ENCODE results near the gene ENTPD5. TPM values are rescaled to one million over a fixed set of nuclear protein-coding genes. Genes with fewer than 3 reads are reported as not detected.

ENTPD5 gene
- polyA plus RNA-seq, 1 of the 3 experiments (the other 2 are of a cell fraction), result 5.5 TPM

DNA sequence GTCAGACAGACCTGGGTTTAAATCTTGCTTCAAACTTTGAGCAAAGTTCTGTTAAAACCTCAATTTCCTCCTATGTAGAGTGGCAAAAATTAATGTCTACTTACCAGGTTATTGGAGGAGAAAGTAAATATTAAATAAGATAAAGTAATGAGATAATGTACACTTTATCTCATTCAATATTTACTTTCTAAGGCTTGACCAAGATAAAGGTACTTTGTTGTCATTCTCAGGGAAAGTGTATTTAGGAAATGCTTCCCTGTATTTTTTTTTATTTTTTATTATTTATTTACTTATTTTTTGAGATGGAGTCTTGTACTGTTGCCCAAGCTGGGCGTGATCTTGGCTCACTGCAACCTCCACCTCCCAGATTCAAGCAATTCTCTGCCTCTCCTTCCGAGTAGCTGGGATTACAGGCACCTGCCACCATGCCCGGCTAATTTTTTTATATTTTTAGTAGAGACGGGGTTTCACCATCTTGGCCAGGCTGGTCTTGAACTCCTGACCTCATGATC is 73.9 kb downstream of the ENTPD5 start:
- TF ChIP-seq CHD2 (IDR thresholded peaks at IDR 0.05; ENCODE audit: low read length, partially characterized antibody) (no peak), TEAD4 (IDR thresholded peaks at IDR 0.05; ENCODE audit: borderline replicate concordance, insufficient read depth) (no peak), POLR2AphosphoS5 (IDR thresholded peaks at IDR 0.05; ENCODE audit: low read depth, low read length) (no peak), FOXJ3 (CRISPR knock-in tag; IDR thresholded peaks at IDR 0.05) (no peak), TCF12 (IDR thresholded peaks at IDR 0.05) (no peak), REST (IDR thresholded peaks at IDR 0.05; ENCODE audit: low read depth, low read length) (no peak), GATA2 (CRISPR knock-in tag; IDR thresholded peaks at IDR 0.05) (no peak), EZH2phosphoT487 (IDR thresholded peaks at IDR 0.05; ENCODE audit: borderline replicate concordance, low read depth) (no peak), ELF1 (IDR thresholded peaks at IDR 0.05) (no peak), MEF2A (IDR thresholded peaks at IDR 0.05; ENCODE audit: borderline replicate concordance, low read depth) (no peak)
- TF ChIP-seq, protein P1, sequence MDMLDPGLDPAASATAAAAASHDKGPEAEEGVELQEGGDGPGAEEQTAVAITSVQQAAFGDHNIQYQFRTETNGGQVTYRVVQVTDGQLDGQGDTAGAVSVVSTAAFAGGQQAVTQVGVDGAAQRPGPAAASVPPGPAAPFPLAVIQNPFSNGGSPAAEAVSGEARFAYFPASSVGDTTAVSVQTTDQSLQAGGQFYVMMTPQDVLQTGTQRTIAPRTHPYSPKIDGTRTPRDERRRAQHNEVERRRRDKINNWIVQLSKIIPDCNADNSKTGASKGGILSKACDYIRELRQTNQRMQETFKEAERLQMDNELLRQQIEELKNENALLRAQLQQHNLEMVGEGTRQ (IDR thresholded peaks at IDR 0.05; ENCODE audit: borderline replicate concordance, low read depth, low read length), result no peak
- DNase-seq, result no peak
- POLR2A ChIA-PET, result no interaction called here
- CTCF ChIA-PET, result interaction anchor here (1.3 to 1.5 kb wide), 2 partner anchors 36 to 233 kb away, joined by 3 read pairs; no protein-coding TSS in a partner anchor
- 77% methylated on average over 4 of the region's 4 CpGs for WGBS (ENCODE audit: low lambda C conversion rate)
- Histone ChIP-seq H3K9ac (no peak overlapping the region), H3K27me3 (ENCODE audit: insufficient read depth) (no peaks in the 10 kb centered on the region), H3K79me2 (ENCODE audit: insufficient read depth) (no peaks in the 10 kb centered on the region), H3K9me3 (no peaks in the 10 kb centered on the region), H3K4me2 (no peak overlapping the region), H2AFZ (ENCODE audit: low read depth) (no peak overlapping the region), H3K9me2 (no peaks in the 10 kb centered on the region), H4K20me1 (ENCODE audit: insufficient read depth) (no peaks in the 10 kb centered on the region), H3K36me3 (replicated peaks in 1 of 2; ENCODE audit: control insufficient read depth in 1 of 2, insufficient read depth in 2 of 2, low read length in 1 of 2) (peaks cover 0 to 16% of the 10 kb centered on the region in 2 experiments), H3K4me1 (ENCODE audit: control insufficient read depth in 1 of 2, insufficient read depth in 2 of 2, low read depth in 1 of 2, low read length in 1 of 2) (no peaks in the 10 kb centered on the region), H3K4me3 (ENCODE audit: low read depth in 2 of 2, low read length in 1 of 2) (no peak overlapping the region), H3F3A (replicated peaks; ENCODE audit: insufficient read depth) (peaks cover 6% of the 10 kb centered on the region), H3K27ac (ENCODE audit: low read depth in 2 of 2, low read length in 1 of 2) (no peak overlapping the region)

DNA sequence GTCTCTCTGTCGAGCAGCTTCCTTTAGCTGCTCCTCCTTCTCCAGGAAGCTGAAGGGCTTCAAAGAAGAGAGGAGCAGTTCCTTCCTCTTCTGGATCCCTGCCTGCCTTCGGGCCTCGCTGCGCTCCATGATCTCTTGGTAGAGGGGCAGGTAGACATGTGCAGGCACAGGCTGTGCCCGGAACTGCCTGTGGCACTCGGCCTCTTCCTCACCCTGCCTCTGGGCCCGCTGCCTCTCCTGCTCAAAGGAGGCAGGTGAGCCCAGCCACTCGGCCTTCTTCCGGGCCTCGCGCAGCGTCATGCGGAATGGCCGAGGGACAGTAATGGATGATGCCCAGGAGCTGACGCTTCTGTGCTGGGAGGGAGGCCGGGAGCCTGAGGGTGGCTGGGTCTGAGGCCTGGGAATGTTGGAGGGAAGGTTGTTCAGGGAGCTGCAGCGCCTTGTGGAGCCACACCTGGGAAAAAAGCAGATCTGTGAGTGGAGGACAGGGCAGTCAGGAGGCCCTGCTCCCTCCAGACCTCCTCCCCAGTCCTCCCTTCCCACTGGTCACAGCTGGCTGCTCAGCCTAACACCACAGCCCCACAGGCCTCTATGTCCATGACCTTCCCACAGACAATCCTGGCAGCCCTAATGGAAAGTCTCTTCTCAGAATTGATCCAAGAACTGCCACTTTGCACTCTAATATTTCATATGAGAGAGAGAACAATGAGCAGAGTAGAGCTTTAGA is 74.5 kb downstream of the ENTPD5 start:
- 93% methylated on average over 14 of the region's 17 CpGs for WGBS (ENCODE audit: low lambda C conversion rate)
- no peak overlapping the region for H3K4me2 ChIP-seq
- no peak overlapping the region for H3K9ac ChIP-seq
- no peaks in the 10 kb centered on the region for H3K79me2 ChIP-seq (ENCODE audit: insufficient read depth)
- H3K4me3 ChIP-seq (ENCODE audit: low read depth in 2 of 2, low read length in 1 of 2), result no peak overlapping the region
- no peaks in the 10 kb centered on the region for H3K9me3 ChIP-seq
- H3K27me3 ChIP-seq (ENCODE audit: insufficient read depth), result no peaks in the 10 kb centered on the region
- H3F3A ChIP-seq (replicated peaks; ENCODE audit: insufficient read depth), result peaks cover 2% of the 10 kb centered on the region
- H4K20me1 ChIP-seq (ENCODE audit: insufficient read depth), result no peaks in the 10 kb centered on the region
- CTCF ChIA-PET, result interaction anchor here (1.3 to 1.5 kb wide), 2 partner anchors 36 to 232 kb away, joined by 3 read pairs; no protein-coding TSS in a partner anchor
- peaks cover 0 to 16% of the 10 kb centered on the region in 2 experiments for H3K36me3 ChIP-seq (replicated peaks in 1 of 2; ENCODE audit: control insufficient read depth in 1 of 2, insufficient read depth in 2 of 2, low read length in 1 of 2)
- no peaks in the 10 kb centered on the region; a peak in 1 of 4 replicates for H3K4me1 ChIP-seq (ENCODE audit: control insufficient read depth in 1 of 2, insufficient read depth in 2 of 2, low read depth in 1 of 2, low read length in 1 of 2)
- H3K9me2 ChIP-seq, result no peaks in the 10 kb centered on the region
- H2AFZ ChIP-seq (ENCODE audit: low read depth), result no peak overlapping the region
- DNase-seq, result no peak
- H3K27ac ChIP-seq (ENCODE audit: low read depth in 2 of 2, low read length in 1 of 2), result no peak overlapping the region
- POLR2A ChIA-PET, result no interaction called here
- TF ChIP-seq RAD21 (IDR thresholded peaks at IDR 0.05; ENCODE audit: low read length) (no peak), GATA2 (CRISPR knock-in tag; IDR thresholded peaks at IDR 0.05) (no peak), TEAD4 (IDR thresholded peaks at IDR 0.05; ENCODE audit: borderline replicate concordance, insufficient read depth) (no peak), CHD2 (IDR thresholded peaks at IDR 0.05; ENCODE audit: low read length, partially characterized antibody) (no peak), REST (IDR thresholded peaks at IDR 0.05; ENCODE audit: low read depth, low read length) (no peak), YY1 (IDR thresholded peaks at IDR 0.05; ENCODE audit: low read depth) (no peak), TCF12 (IDR thresholded peaks at IDR 0.05) (no peak), TAF1 (IDR thresholded peaks at IDR 0.05; ENCODE audit: borderline replicate concordance, low read depth, low read length) (no peak), SMC3 (IDR thresholded peaks at IDR 0.05; ENCODE audit: low read depth, low read length) (no peak), POLR2AphosphoS5 (IDR thresholded peaks at IDR 0.05; ENCODE audit: low read depth, low read length) (no peak), FOXJ3 (CRISPR knock-in tag; IDR thresholded peaks at IDR 0.05) (no peak), FOSL2 (IDR thresholded peaks at IDR 0.05; ENCODE audit: borderline replicate concordance, low read depth) (no peak), RXRA (IDR thresholded peaks at IDR 0.05; ENCODE audit: borderline replicate concordance, low read depth) (no peak)
